Mucosa of stomach (tissue), 1 donor: ENCODE data around the gene VWA7.
"Not testable (repeated sequence)": the region's sequence is repeated elsewhere in the genome, so short reads cannot be mapped to it uniquely, and the experiment has no call there.

Experiments
- H3K27me3 ChIP-seq: one replicate; pipeline ENCODE4 v1.7.0; 2013; ENCODE audit warnings: mild to moderate bottlenecking, low read length; ENCODE audit not compliant: control insufficient read depth, insufficient read depth
- H3K36me3 ChIP-seq: one replicate; pipeline ENCODE4 v1.7.0; 2013; ENCODE audit warnings: low read length; ENCODE audit not compliant: control insufficient read depth, insufficient read depth
- H3K4me1 ChIP-seq: one replicate; pipeline ENCODE4 v1.7.0; 2013; ENCODE audit warnings: mild to moderate bottlenecking, low read length; ENCODE audit not compliant: control insufficient read depth, insufficient read depth
- H3K4me3 ChIP-seq: one replicate; pipeline ENCODE4 v1.7.0; 2013; ENCODE audit warnings: low read length
- H3K9ac ChIP-seq: one replicate; pipeline ENCODE4 v1.7.0; 2013; ENCODE audit warnings: mild to moderate bottlenecking, low read length, moderate library complexity
- H3K9me3 ChIP-seq: one replicate; pipeline ENCODE4 v1.7.0; 2013; ENCODE audit warnings: mild to moderate bottlenecking, low read length, moderate library complexity; ENCODE audit not compliant: control insufficient read depth
- donor health status: Pancreatic carcinoma.

The VWA7 gene

GRCh38 chr6:31795616-31796298 is 18.6 kb upstream of the VWA7 start, which contains the start of gene VARS1:
VARS1 (minus strand) TSS chr6:31795752; CDS start chr6:31795217, 535 bp downstream.
- Histone ChIP-seq H3K4me3 (peak within 1 kb of the TSS; percentile 77), H3K9me3 (no peaks in the 10 kb centered on the region), H3K27me3 (no peaks in the 10 kb centered on the region), H3K9ac (peak within 1 kb of the TSS; percentile 98), H3K4me1 (peaks cover 9% of the 10 kb centered on the region), H3K36me3 (no peaks in the 10 kb centered on the region)

GRCh38 chr6:31794866-31795615 is 17.9 kb upstream of the VWA7 start:
- H3K4me3 ChIP-seq: peak overlapping the region; percentile 77
- no peaks in the 10 kb centered on the region for H3K9me3 ChIP-seq
- no peaks in the 10 kb centered on the region for H3K36me3 ChIP-seq
- H3K27me3 ChIP-seq: no peaks in the 10 kb centered on the region
- peak overlapping the region; percentile 98 for H3K9ac ChIP-seq
- H3K4me1 ChIP-seq: peaks cover 9% of the 10 kb centered on the region

DNA sequence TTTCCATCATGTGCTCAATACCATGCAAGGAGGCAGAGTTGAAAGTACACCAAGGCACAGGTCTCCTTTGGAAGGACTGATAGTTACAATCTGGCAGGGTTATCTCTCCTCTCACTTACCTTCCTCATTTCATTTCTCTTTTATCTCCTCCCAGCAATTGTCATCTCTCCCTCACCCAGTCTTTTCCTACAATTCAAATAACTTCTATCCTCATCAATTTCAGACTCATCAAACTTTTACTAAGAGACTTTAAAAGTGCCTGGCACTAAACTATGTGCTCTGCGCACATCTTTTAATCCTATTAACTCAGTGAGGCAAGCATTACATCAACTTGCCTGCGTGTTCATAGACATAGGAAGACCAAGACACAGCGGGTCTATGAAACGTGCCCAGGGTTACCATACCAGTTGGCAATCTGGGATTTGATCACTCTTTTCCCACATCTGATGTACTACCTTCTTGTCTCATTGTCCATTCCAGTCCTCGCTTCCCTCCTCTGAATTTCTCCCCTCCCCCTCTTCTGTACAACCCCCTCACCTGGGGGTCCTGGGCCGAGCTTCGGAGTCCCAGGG is 17.3 kb upstream of the VWA7 start:
- H3K4me1 ChIP-seq: peaks cover 9% of the 10 kb centered on the region
- no peaks in the 10 kb centered on the region for H3K27me3 ChIP-seq
- no peaks in the 10 kb centered on the region for H3K9me3 ChIP-seq
- H3K9ac ChIP-seq: peak overlapping the region; percentile 98
- peak overlapping the region; percentile 77 for H3K4me3 ChIP-seq
- no peaks in the 10 kb centered on the region for H3K36me3 ChIP-seq

- H3K9me3 ChIP-seq, H3K4me1 ChIP-seq, H3K36me3 ChIP-seq, H3K4me3 ChIP-seq, H3K27me3 ChIP-seq: not testable (repeated sequence)
- H3K9ac ChIP-seq: peak overlapping the region; percentile 98
Observed at GRCh38 chr6:31793927-31794245, 16.8 kb upstream of the VWA7 start.

GRCh38 chr6:31792761-31793171 is 15.6 kb upstream of the VWA7 start:
- Histone ChIP-seq H3K9me3 (no peaks in the 10 kb centered on the region), H3K36me3 (no peaks in the 10 kb centered on the region), H3K9ac (no peak overlapping the region), H3K4me3 (no peak overlapping the region), H3K27me3 (no peaks in the 10 kb centered on the region), H3K4me1 (peaks cover 9% of the 10 kb centered on the region)

DNA sequence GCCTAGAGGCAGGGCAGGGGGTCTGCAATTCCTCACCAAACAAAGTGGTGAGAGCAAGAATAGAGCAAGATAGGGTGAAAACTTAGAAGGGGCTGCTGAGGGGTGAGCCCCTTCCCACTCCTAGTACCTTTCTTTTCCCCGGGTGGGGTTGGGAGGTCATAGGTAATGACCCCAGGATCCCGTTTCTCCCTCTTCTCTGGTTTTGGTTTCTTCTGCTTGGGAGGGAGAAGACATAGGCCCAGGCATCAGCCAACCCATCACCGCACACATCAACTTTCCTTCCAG is 14.9 kb upstream of the VWA7 start:
- no peaks in the 10 kb centered on the region for H3K9me3 ChIP-seq
- H3K9ac ChIP-seq: no peak overlapping the region
- peaks cover 9% of the 10 kb centered on the region for H3K4me1 ChIP-seq
- no peak overlapping the region for H3K4me3 ChIP-seq
- H3K27me3 ChIP-seq: no peaks in the 10 kb centered on the region
- no peaks in the 10 kb centered on the region for H3K36me3 ChIP-seq

- Histone ChIP-seq H3K36me3 (no peaks in the 10 kb centered on the region), H3K9ac (no peak overlapping the region), H3K27me3 (no peaks in the 10 kb centered on the region), H3K4me1 (peaks cover 9% of the 10 kb centered on the region), H3K4me3 (no peak overlapping the region), H3K9me3 (no peaks in the 10 kb centered on the region)
Observed at GRCh38 chr6:31791324-31792089, 14.4 kb upstream of the VWA7 start.

- Histone ChIP-seq H3K27me3 (no peaks in the 10 kb centered on the region), H3K36me3 (peaks cover 16% of the 10 kb centered on the region), H3K4me1 (no peaks in the 10 kb centered on the region), H3K9me3 (no peaks in the 10 kb centered on the region), H3K9ac (no peak overlapping the region), H3K4me3 (no peak overlapping the region)
Observed at GRCh38 chr6:31785475-31785874, 8.3 kb upstream of the VWA7 start.

DNA sequence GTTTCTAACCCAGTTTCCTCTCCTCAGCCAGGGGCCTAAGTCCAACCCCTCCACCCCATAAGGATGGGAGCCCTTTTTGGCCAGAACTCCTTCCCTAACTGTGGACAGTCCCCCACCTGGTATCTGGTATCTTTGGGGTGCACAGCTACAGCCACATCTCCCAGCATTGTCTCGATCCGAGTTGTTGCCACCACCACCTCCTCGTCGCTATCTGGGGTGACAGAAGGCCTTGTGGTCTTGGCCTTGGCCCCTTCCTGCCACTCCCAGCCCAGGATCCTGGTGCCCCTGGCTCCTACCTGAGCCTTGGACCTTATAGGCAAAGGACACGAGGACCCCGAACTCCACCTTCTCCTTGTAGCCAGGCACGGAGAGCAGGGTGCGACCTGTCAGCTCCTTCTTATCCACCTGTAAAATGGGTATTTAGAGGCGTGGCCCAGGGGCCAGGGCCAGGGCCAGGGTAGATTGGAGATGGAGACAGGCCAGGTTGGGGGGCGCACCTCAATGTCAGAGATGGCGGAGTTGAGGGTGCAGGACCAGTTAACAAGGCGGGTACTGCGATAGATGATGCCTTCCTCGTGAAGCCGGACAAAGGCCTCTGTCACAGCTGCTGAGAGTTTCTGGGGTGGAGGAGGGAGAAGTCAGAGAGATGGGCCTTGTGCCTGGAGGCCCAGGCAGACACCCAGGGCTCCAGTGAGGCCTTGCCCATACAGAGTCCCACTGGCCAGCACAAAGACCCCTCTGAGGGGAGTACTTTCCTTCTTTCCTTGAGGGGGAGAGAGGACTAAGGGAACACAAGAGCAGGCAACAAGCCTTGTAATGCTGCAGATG is 7.2 kb upstream of the VWA7 start:
- peaks cover 22% of the 10 kb centered on the region for H3K36me3 ChIP-seq
- H3K9me3 ChIP-seq: no peaks in the 10 kb centered on the region
- no peak overlapping the region for H3K9ac ChIP-seq
- H3K4me3 ChIP-seq: no peak overlapping the region
- H3K4me1 ChIP-seq: no peaks in the 10 kb centered on the region
- no peaks in the 10 kb centered on the region for H3K27me3 ChIP-seq

DNA sequence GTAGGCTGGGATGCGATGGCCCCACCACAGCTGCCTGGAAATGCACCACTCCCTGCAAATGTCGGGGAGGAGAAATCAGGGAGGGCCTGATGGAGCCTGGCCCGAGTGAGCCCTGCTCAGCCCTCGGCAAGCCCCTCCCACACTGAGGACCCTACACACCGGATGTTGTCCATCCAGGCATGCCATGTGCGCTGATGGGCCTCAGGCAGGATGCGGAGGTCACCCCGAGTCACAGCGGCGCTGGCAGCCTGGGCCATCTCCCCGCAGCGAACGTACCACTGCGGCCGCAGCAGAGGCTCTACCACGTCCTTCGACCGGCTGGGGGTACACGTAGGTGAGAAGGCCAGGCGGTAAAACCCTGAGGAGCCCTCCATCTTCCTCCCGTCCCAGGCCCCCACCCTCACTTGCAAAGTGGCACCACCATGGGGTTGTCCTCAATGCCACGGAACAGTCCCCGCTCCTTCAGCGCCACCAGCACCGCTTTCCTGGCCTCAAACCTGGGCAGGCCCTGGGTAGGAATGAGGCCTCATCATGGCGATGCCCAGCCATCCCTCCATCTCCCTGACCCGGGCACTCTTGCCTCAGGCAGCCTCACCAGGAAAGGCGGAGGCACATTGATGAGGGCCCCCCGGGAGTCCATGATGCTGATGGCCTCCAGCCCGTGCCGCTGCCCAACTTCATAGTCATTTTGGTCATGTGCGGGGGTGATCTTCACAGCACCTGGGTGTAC is 5.2 kb upstream of the VWA7 start:
- Histone ChIP-seq H3K27me3 (no peaks in the 10 kb centered on the region), H3K9ac (no peak overlapping the region), H3K4me3 (no peak overlapping the region), H3K9me3 (no peaks in the 10 kb centered on the region), H3K36me3 (peaks cover 22% of the 10 kb centered on the region), H3K4me1 (peaks cover 8% of the 10 kb centered on the region)
